HL-60 (cell line): ENCODE results near the gene PRDM8.

Experiments used
- DNase-seq, 2 experiments: peaks; one replicate each; pipeline ENCODE4 v3.0.0-alpha.2; 2010 to 2020; ENCODE audit warnings: low read depth in 1 of 2, low spot score in 1 of 2
- H3K27ac ChIP-seq: fragments of 250-450 bp; sonication (Bioruptor Pico); replicated peaks from 2 replicates; pipeline ENCODE4 v1.5.1; 2020; ENCODE audit warnings: mild to moderate bottlenecking, moderate library complexity
- H3K27me3 ChIP-seq: fragments of 250-450 bp; sonication (Bioruptor Pico); 2 replicates; pipeline ENCODE4 v1.5.1; 2021; ENCODE audit warnings: mild to moderate bottlenecking, moderate library complexity; ENCODE audit not compliant: insufficient read depth, poor library complexity, severe bottlenecking
- H3K4me3 ChIP-seq: replicated peaks from 2 replicates; pipeline ENCODE4 v1.5.1; 2011; ENCODE audit warnings: mild to moderate bottlenecking, control low read depth, low read length; ENCODE audit not compliant: insufficient read depth
- GABPA ChIP-seq: IDR thresholded peaks from 2 replicates; pipeline ENCODE4 v1.6.1; 2012; ENCODE audit warnings: low read depth
- POLR2AphosphoS5 ChIP-seq: IDR thresholded peaks from 2 replicates; pipeline ENCODE4 v1.6.1; 2012; ENCODE audit warnings: low read depth
- SPI1 ChIP-seq: IDR thresholded peaks from 2 replicates; pipeline ENCODE4 v1.6.1; 2012; ENCODE audit warnings: low read depth, mild to moderate bottlenecking, borderline replicate concordance
- TF ChIP-seq, protein P1 (sequence below): IDR thresholded peaks from one replicate; pipeline ENCODE4 v1.5.1; 2011; ENCODE audit warnings: low read length, control low read depth, inconsistent platforms; ENCODE audit not compliant: insufficient read depth
- TF ChIP-seq, protein P2 (sequence below): IDR thresholded peaks from 2 replicates; pipeline ENCODE4 v1.6.1; 2012; ENCODE audit warnings: low read depth; ENCODE audit not compliant: insufficient replicate concordance

PRDM8 gene

DNA sequence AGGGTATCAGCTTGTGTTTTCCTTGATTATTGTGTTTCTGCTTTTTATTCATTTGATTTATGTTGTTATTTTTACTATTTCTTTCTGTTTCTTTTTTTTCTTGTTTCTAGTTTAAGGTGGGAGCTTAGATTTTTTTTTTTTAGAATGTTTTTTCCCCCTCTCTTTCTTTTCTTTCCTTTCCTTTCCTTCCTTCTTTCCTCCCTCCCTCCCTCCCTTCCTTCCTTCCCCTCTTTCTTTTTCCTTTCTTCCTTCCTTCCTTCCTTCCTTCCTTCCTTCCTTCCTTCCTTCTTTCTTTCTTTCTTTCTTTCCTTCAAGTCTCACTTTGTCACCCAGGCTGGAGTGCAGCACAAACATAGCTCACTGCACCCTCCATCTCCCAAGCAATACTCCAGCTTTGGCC lies 31.4 kb upstream of the PRDM8 start:
- Histone ChIP-seq H3K27me3 (no peaks in the 10 kb centered on the region), H3K27ac (no peak overlapping the region), H3K4me3 (no peak overlapping the region)
- TF ChIP-seq POLR2AphosphoS5 (no peak), GABPA (no peak), SPI1 (no peak)
- TF ChIP-seq, protein P1, sequence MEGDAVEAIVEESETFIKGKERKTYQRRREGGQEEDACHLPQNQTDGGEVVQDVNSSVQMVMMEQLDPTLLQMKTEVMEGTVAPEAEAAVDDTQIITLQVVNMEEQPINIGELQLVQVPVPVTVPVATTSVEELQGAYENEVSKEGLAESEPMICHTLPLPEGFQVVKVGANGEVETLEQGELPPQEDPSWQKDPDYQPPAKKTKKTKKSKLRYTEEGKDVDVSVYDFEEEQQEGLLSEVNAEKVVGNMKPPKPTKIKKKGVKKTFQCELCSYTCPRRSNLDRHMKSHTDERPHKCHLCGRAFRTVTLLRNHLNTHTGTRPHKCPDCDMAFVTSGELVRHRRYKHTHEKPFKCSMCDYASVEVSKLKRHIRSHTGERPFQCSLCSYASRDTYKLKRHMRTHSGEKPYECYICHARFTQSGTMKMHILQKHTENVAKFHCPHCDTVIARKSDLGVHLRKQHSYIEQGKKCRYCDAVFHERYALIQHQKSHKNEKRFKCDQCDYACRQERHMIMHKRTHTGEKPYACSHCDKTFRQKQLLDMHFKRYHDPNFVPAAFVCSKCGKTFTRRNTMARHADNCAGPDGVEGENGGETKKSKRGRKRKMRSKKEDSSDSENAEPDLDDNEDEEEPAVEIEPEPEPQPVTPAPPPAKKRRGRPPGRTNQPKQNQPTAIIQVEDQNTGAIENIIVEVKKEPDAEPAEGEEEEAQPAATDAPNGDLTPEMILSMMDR, result no peak
- TF ChIP-seq, protein P2, sequence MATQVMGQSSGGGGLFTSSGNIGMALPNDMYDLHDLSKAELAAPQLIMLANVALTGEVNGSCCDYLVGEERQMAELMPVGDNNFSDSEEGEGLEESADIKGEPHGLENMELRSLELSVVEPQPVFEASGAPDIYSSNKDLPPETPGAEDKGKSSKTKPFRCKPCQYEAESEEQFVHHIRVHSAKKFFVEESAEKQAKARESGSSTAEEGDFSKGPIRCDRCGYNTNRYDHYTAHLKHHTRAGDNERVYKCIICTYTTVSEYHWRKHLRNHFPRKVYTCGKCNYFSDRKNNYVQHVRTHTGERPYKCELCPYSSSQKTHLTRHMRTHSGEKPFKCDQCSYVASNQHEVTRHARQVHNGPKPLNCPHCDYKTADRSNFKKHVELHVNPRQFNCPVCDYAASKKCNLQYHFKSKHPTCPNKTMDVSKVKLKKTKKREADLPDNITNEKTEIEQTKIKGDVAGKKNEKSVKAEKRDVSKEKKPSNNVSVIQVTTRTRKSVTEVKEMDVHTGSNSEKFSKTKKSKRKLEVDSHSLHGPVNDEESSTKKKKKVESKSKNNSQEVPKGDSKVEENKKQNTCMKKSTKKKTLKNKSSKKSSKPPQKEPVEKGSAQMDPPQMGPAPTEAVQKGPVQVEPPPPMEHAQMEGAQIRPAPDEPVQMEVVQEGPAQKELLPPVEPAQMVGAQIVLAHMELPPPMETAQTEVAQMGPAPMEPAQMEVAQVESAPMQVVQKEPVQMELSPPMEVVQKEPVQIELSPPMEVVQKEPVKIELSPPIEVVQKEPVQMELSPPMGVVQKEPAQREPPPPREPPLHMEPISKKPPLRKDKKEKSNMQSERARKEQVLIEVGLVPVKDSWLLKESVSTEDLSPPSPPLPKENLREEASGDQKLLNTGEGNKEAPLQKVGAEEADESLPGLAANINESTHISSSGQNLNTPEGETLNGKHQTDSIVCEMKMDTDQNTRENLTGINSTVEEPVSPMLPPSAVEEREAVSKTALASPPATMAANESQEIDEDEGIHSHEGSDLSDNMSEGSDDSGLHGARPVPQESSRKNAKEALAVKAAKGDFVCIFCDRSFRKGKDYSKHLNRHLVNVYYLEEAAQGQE, result no peak
- DNase-seq, result no peak

DNA sequence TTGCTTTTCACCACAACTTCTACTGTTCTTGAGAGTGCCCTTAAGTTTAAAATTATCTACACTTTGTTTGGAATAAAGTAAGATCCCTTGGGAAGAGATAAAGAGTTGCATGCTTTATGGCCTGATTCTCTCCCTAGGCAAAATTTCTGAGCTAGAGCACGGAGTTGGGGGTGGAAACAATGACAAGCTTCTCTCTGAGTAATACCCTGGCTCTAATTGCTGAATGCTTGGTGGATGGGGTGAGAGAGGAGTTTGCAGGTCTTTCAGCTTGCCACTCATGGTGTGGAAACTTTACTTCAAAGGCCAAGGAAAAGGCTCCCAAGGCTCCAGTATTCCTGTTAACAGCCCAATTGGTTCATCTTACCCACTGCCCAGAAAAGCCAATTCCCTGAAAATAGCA lies 26.1 kb upstream of the PRDM8 start:
- H3K4me3 ChIP-seq, result no peak overlapping the region
- DNase-seq, result no peak
- TF ChIP-seq GABPA (no peak), SPI1 (no peak), POLR2AphosphoS5 (no peak)
- H3K27ac ChIP-seq, result no peak overlapping the region
- H3K27me3 ChIP-seq, result no peaks in the 10 kb centered on the region

DNA sequence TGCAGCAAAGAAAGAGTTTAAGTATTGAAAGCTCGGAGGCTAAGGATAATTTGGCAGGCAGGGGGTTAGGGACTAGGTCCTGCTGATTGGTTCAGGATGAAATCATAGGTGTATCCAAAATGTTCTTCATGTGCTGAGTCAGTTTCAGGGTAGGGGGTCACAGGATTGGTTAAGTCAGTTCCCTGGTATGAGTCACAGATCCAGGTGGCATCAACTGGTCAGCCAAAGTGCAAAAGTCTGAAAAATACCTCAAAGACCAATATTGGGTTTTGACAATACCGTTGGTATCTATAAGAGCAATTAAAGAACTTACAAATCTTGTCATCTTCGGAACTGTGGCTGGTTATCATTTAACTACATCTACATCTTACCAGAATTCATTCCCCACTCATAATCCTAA lies 25.6 kb upstream of the PRDM8 start:
- no peak for DNase-seq
- Histone ChIP-seq H3K27ac (no peak overlapping the region), H3K4me3 (no peak overlapping the region), H3K27me3 (no peaks in the 10 kb centered on the region)
- no peak for TF ChIP-seq GABPA
- no peak for TF ChIP-seq SPI1
- no peak for TF ChIP-seq POLR2AphosphoS5
- TF ChIP-seq, protein P2, result no peak
- TF ChIP-seq, protein P1, result no peak

DNA sequence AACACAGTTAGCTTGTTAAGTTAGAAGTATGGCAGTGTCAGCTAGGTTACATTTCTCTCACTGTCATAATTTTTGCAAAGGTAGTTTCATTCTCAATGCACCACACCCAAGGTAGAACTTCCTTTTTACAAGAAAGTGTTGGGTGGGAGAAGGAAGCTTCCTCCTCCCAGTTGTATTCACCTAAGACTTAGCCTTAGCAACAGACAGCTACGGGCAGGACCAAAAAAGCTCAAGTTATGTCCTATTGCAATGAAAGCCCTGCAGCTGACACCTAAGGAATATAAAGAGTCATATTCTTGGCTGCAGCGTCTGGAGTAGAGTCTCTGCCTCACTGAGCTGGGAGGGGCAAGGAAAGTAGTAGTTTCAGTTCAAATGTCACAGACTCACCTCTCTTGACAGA lies 25.1 kb upstream of the PRDM8 start:
- Histone ChIP-seq H3K4me3 (no peak overlapping the region), H3K27me3 (no peaks in the 10 kb centered on the region), H3K27ac (no peak overlapping the region)
- TF ChIP-seq SPI1, result no peak
- TF ChIP-seq, protein P1, result no peak
- TF ChIP-seq POLR2AphosphoS5, result no peak
- TF ChIP-seq, protein P2, result no peak
- no peak for TF ChIP-seq GABPA
- DNase-seq, result no peak
